Vagina (tissue), 2 donors: Measurements from ENCODE around the gene PDE4D. TPM values are rescaled to one million over a fixed set of nuclear protein-coding genes. Genes with fewer than 3 reads are reported as not detected.

Experiments
- DNase-seq, 2 donors: peaks; one replicate each; pipeline ENCODE4 v3.0.0-alpha.2; 2017; ENCODE audit errors: extremely low spot score in 2 of 2
- H3K27ac ChIP-seq: fragments of 200-600 bp; sonication (generic); one replicate; pipeline ENCODE4 v1.5.1; 2019
- H3K27me3 ChIP-seq: fragments of 200-600 bp; sonication (generic); one replicate; pipeline ENCODE4 v1.5.1; 2019
- H3K36me3 ChIP-seq, 2 donors: fragments of 200-600 bp; sonication (generic); one replicate each; pipeline ENCODE4 v1.5.1; 2017 to 2019
- H3K4me1 ChIP-seq: fragments of 200-600 bp; sonication (generic); one replicate; pipeline ENCODE4 v1.5.1; 2019
- H3K4me3 ChIP-seq, 2 donors: fragments of 200-600 bp; sonication (generic); 1 replicate in 1 of 2; 2 replicates in 1 of 2; pipeline ENCODE4 v1.5.1; 2016 to 2019
- H3K9me3 ChIP-seq: fragments of 200-600 bp; sonication (generic); one replicate; pipeline ENCODE4 v1.5.1; 2019
- POLR2A ChIP-seq, 2 donors: fragments of 450-650 bp; IDR thresholded peaks; one replicate each; pipeline ENCODE4 v1.6.1; 2017; ENCODE audit warnings: antibody characterized with exemption in 2 of 2, mild to moderate bottlenecking in 2 of 2, moderate library complexity in 2 of 2
- POLR2AphosphoS5 ChIP-seq, 2 donors: sonication (generic); formaldehyde crosslinking; IDR thresholded peaks; one replicate each; pipeline ENCODE4 v1.9.0; 2017; ENCODE audit warnings: antibody characterized with exemption in 2 of 2, mild to moderate bottlenecking in 2 of 2, low read depth in 1 of 2; ENCODE audit not compliant: insufficient read depth in 1 of 2
- intact Hi-C: fragments of 100-400 bp; cut with DNase I; formaldehyde crosslinking; loops from one replicate; pipeline ENCODE4 v1.15.1; 2023
- total RNA-seq: library from RNA; depleted of rRNA; stranded (reverse); fragments of >200 nt; gene quantifications from one replicate; pipeline ENCODE4 v1.2.3, GENCODE V29; 2016
- TF ChIP-seq, protein P1 (sequence below), 3 experiments: fragments of 450-650 bp in 2 of 3; fragments of 200-600 bp in 1 of 3; sonication (generic) in 1 of 3; IDR thresholded peaks; one replicate each; pipeline ENCODE4 v1.5.1; 2017 to 2019; ENCODE audit warnings: antibody characterized with exemption in 3 of 3, mild to moderate bottlenecking in 2 of 3, moderate library complexity in 2 of 3

The PDE4D gene
- total RNA-seq, 1 donor from 2014 or later, result 86.9 TPM

- DNase-seq, result no peak
- H3K27ac ChIP-seq, result no peak overlapping the region
- no peak overlapping the region for H3K4me3 ChIP-seq
- H3K4me1 ChIP-seq, result no peaks in the 10 kb centered on the region
- H3K27me3 ChIP-seq, result no peaks in the 10 kb centered on the region
- H3K9me3 ChIP-seq, result no peaks in the 10 kb centered on the region
- no peaks in the 10 kb centered on the region for H3K36me3 ChIP-seq
- intact Hi-C loops, result no loop called here
- TF ChIP-seq POLR2AphosphoS5 (IDR thresholded peaks at IDR 0.05; ENCODE audit: insufficient read depth in 1 of 2, low read depth in 1 of 2) (no peak), POLR2A (IDR thresholded peaks at IDR 0.05) (no peak)
- TF ChIP-seq, protein P1, sequence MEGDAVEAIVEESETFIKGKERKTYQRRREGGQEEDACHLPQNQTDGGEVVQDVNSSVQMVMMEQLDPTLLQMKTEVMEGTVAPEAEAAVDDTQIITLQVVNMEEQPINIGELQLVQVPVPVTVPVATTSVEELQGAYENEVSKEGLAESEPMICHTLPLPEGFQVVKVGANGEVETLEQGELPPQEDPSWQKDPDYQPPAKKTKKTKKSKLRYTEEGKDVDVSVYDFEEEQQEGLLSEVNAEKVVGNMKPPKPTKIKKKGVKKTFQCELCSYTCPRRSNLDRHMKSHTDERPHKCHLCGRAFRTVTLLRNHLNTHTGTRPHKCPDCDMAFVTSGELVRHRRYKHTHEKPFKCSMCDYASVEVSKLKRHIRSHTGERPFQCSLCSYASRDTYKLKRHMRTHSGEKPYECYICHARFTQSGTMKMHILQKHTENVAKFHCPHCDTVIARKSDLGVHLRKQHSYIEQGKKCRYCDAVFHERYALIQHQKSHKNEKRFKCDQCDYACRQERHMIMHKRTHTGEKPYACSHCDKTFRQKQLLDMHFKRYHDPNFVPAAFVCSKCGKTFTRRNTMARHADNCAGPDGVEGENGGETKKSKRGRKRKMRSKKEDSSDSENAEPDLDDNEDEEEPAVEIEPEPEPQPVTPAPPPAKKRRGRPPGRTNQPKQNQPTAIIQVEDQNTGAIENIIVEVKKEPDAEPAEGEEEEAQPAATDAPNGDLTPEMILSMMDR (IDR thresholded peaks at IDR 0.05), result no peak
Observed at GRCh38 chr5:59335544-59335943, 558.0 kb downstream of the PDE4D start.

DNA sequence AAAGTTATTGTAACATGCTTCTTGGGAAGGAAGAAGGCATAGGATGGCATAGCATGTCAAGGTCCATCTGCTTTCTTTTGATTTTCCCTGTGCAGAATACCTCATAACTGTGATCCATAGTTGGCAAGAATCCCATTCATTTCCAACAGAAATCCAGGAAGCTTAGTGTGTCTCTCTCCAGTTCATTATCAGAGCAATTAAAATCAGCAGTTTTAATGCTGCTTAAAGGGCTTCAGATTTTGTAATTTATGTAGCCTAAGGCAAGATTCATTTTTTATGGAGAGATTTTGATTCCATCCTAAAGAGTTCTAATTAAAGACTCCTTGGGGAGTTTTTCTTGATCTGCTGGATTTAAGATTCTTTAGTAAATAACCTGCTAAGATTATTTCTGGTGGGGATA, 560.1 kb downstream of the PDE4D start:
- H3K27ac ChIP-seq, result no peak overlapping the region
- intact Hi-C loops, result no loop called here
- no peaks in the 10 kb centered on the region for H3K27me3 ChIP-seq
- TF ChIP-seq POLR2A (IDR thresholded peaks at IDR 0.05) (no peak), POLR2AphosphoS5 (IDR thresholded peaks at IDR 0.05; ENCODE audit: insufficient read depth in 1 of 2, low read depth in 1 of 2) (no peak)
- TF ChIP-seq, protein P1 (IDR thresholded peaks at IDR 0.05), result no peak
- no peaks in the 10 kb centered on the region for H3K36me3 ChIP-seq
- DNase-seq, result no peak
- no peak overlapping the region for H3K4me3 ChIP-seq
- H3K4me1 ChIP-seq, result no peaks in the 10 kb centered on the region
- H3K9me3 ChIP-seq, result no peaks in the 10 kb centered on the region

- Histone ChIP-seq H3K36me3 (no peaks in the 10 kb centered on the region), H3K27ac (no peak overlapping the region), H3K4me1 (no peaks in the 10 kb centered on the region), H3K4me3 (no peak overlapping the region), H3K27me3 (no peaks in the 10 kb centered on the region), H3K9me3 (no peaks in the 10 kb centered on the region)
- DNase-seq, result no peak
- TF ChIP-seq, protein P1 (IDR thresholded peaks at IDR 0.05), result no peak
- no peak for TF ChIP-seq POLR2A (IDR thresholded peaks at IDR 0.05)
- no peak for TF ChIP-seq POLR2AphosphoS5 (IDR thresholded peaks at IDR 0.05; ENCODE audit: insufficient read depth in 1 of 2, low read depth in 1 of 2)
- intact Hi-C loops, result no loop called here
Observed at GRCh38 chr5:59332236-59332973, 561.1 kb downstream of the PDE4D start.

DNA sequence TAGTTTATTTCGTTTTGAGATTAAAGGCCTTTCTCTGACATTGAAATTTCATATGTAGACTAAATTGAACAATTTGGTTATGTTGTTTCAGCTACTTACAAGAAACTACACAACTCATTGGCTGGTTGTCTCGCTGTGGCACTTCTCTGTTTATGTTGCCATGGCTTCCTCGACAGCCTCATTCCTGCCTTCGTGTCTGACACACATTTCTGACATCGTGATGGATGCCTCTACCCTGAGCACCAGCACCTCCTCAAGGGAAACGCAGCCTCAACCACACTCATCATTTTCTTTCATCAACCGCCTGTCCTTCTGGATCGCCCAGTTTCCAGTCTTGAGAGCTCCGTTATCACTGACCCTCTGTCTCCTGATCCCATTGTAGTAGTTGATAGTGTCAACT, 562.8 kb downstream of the PDE4D start:
- Histone ChIP-seq H3K4me3 (no peak overlapping the region), H3K36me3 (no peaks in the 10 kb centered on the region), H3K4me1 (no peaks in the 10 kb centered on the region), H3K27me3 (no peaks in the 10 kb centered on the region), H3K9me3 (no peaks in the 10 kb centered on the region), H3K27ac (no peak overlapping the region)
- intact Hi-C loops, result no loop called here
- no peak for DNase-seq
- no peak for TF ChIP-seq POLR2AphosphoS5 (IDR thresholded peaks at IDR 0.05; ENCODE audit: insufficient read depth in 1 of 2, low read depth in 1 of 2)
- TF ChIP-seq, protein P1 (IDR thresholded peaks at IDR 0.05), result no peak
- no peak for TF ChIP-seq POLR2A (IDR thresholded peaks at IDR 0.05)

GRCh38 chr5:59328709-59329296, 564.7 kb downstream of the PDE4D start:
- intact Hi-C loops, result no loop called here
- H3K9me3 ChIP-seq, result no peaks in the 10 kb centered on the region
- H3K27ac ChIP-seq, result no peak overlapping the region
- TF ChIP-seq, protein P1 (IDR thresholded peaks at IDR 0.05), result no peak
- TF ChIP-seq POLR2A (IDR thresholded peaks at IDR 0.05) (no peak), POLR2AphosphoS5 (IDR thresholded peaks at IDR 0.05; ENCODE audit: insufficient read depth in 1 of 2, low read depth in 1 of 2) (no peak)
- no peak overlapping the region for H3K4me3 ChIP-seq
- no peak for DNase-seq
- no peaks in the 10 kb centered on the region for H3K36me3 ChIP-seq
- no peaks in the 10 kb centered on the region for H3K27me3 ChIP-seq
- no peaks in the 10 kb centered on the region for H3K4me1 ChIP-seq
